Uterus (tissue), 4 donors: ENCODE results near the gene ACSL4. TPM values are rescaled to one million over a fixed set of nuclear protein-coding genes. Genes with fewer than 3 reads are reported as not detected.

Experiments used
- DNase-seq, 2 donors: peaks; one replicate each; pipeline ENCODE4 v3.0.0-alpha.2; 2019 to 2020
- H3K27ac ChIP-seq, 2 donors: fragments of 200-600 bp; sonication (generic); 1 replicate in 1 of 2; 2 replicates in 1 of 2; pipeline ENCODE4 v1.5.1; 2016 to 2018
- H3K27me3 ChIP-seq, 2 donors: fragments of 200-600 bp; sonication (generic); one replicate each; pipeline ENCODE4 v1.5.1; 2018 to 2019; ENCODE audit warnings: control low read depth in 1 of 2
- H3K36me3 ChIP-seq, 2 donors: fragments of 200-600 bp; sonication (generic); one replicate each; pipeline ENCODE4 v1.5.1; 2019; ENCODE audit warnings: control low read depth in 1 of 2
- H3K4me1 ChIP-seq, 2 donors: fragments of 200-600 bp; sonication (generic); one replicate each; pipeline ENCODE4 v1.5.1; 2018 to 2019; ENCODE audit warnings: control low read depth in 1 of 2
- H3K4me3 ChIP-seq, 2 donors: fragments of 200-600 bp; sonication (generic); 1 replicate in 1 of 2; 2 replicates in 1 of 2; pipeline ENCODE4 v1.5.1; 2018 to 2019; ENCODE audit warnings: mild to moderate bottlenecking in 1 of 2
- H3K9me3 ChIP-seq, 2 donors: fragments of 200-600 bp; sonication (generic); one replicate each; pipeline ENCODE4 v1.5.1; 2019; ENCODE audit warnings: control low read depth in 1 of 2
- CTCF ChIP-seq, 4 experiments: fragments of 200-600 bp in 2 of 4; fragments of 450-650 bp in 2 of 4; sonication (generic) in 2 of 4; IDR thresholded peaks; one replicate each; pipeline ENCODE4 v1.5.1; 2016 to 2019; ENCODE audit warnings: antibody characterized with exemption in 4 of 4, mild to moderate bottlenecking in 2 of 4, moderate library complexity in 1 of 4
- POLR2A ChIP-seq, 2 donors: fragments of 450-650 bp; IDR thresholded peaks; one replicate each; pipeline ENCODE4 v1.6.1; 2016; ENCODE audit warnings: antibody characterized with exemption in 2 of 2, mild to moderate bottlenecking in 1 of 2, moderate library complexity in 1 of 2
- intact Hi-C: fragments of 100-400 bp; cut with DNase I; formaldehyde crosslinking; loops from one replicate; pipeline ENCODE4 v1.15.1; 2023; ENCODE audit warnings: low total_unique reads
- total RNA-seq, 4 donors: library from RNA; depleted of rRNA in 3 of 4; stranded (reverse); fragments of >200 nt in 3 of 4; gene quantifications; one replicate each; pipeline versions ENCODE4 v1.1.0 to v1.2.4, GENCODE V29; 2014 to 2023
- donor health status: DM: yes; HTN: yes; CAD: no.

Gene ACSL4
- total RNA-seq, 4 donors from 2014 or later, result 8.5 to 55.6 (median 42.8) TPM

- Histone ChIP-seq H3K27ac (peak overlapping the region in 1 of 2 donors; percentile 13), H3K4me1 (no peaks in the 10 kb centered on the region), H3K27me3 (no peaks in the 10 kb centered on the region), H3K4me3 (no peak overlapping the region), H3K36me3 (no peaks in the 10 kb centered on the region), H3K9me3 (no peaks in the 10 kb centered on the region)
- no peak for DNase-seq
- TF ChIP-seq POLR2A (IDR thresholded peaks at IDR 0.05) (no peak), CTCF (IDR thresholded peaks at IDR 0.05) (no peak)
- intact Hi-C loops, result no loop called here
Measured at GRCh38 chrX:109707720-109708119, 25.3 kb downstream of the ACSL4 start.

DNA sequence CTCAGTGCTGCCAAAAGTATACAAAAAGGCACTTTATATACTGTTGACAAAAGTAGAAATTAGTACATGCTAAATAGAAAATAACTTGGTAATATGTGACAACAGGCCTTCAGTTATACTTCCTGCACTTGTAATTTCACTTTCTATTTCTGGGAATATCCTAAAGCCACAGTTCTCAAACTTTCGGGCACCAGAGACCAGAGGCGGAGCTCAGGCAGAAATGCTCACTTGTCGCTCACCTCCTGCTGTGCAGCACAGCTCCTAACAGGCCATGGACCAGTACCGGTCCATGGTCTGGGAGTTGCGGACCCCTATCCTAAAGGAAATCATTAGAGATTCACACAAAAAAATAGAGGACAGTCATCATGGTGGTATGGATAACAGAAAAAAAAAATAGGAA lies 25.7 kb downstream of the ACSL4 start:
- intact Hi-C loops, result no loop called here
- no peaks in the 10 kb centered on the region for H3K27me3 ChIP-seq
- no peak for DNase-seq
- TF ChIP-seq CTCF (IDR thresholded peaks at IDR 0.05) (no peak), POLR2A (IDR thresholded peaks at IDR 0.05) (no peak)
- H3K27ac ChIP-seq, result peak overlapping the region in 1 of 2 donors; percentile 13
- H3K4me1 ChIP-seq, result no peaks in the 10 kb centered on the region
- H3K4me3 ChIP-seq, result no peak overlapping the region
- no peaks in the 10 kb centered on the region for H3K9me3 ChIP-seq
- no peaks in the 10 kb centered on the region for H3K36me3 ChIP-seq

DNA sequence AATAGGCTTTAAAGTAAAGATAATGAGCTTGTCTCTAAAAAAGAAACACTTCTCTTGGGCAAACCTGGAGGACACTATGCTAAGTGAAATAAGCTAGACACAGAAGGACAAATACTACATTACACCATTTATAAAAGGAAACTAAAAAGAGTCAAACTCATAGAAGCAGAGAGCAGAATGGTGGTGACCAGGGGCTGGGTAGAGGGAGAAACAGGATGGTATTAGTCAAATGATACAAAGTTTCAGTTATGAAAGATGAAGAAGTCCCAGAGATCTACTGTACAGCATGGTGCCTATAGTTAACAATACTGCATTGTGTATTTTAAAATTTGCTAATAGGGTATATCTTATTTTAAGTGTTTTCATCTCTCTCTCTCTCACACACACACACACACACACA lies 28.5 kb downstream of the ACSL4 start:
- Histone ChIP-seq H3K9me3 (no peaks in the 10 kb centered on the region), H3K4me1 (no peaks in the 10 kb centered on the region), H3K27ac (no peak overlapping the region), H3K27me3 (no peaks in the 10 kb centered on the region), H3K36me3 (no peaks in the 10 kb centered on the region), H3K4me3 (no peak overlapping the region)
- intact Hi-C loops, result no loop called here
- DNase-seq, result no peak
- TF ChIP-seq POLR2A (IDR thresholded peaks at IDR 0.05) (no peak), CTCF (IDR thresholded peaks at IDR 0.05) (no peak)

GRCh38 chrX:109697855-109698254 lies 35.2 kb downstream of the ACSL4 start:
- no peaks in the 10 kb centered on the region for H3K4me1 ChIP-seq
- H3K9me3 ChIP-seq, result no peaks in the 10 kb centered on the region
- TF ChIP-seq CTCF (IDR thresholded peaks at IDR 0.05) (no peak), POLR2A (IDR thresholded peaks at IDR 0.05) (no peak)
- no peaks in the 10 kb centered on the region for H3K27me3 ChIP-seq
- H3K36me3 ChIP-seq, result no peaks in the 10 kb centered on the region
- intact Hi-C loops, result no loop called here
- DNase-seq, result no peak
- H3K27ac ChIP-seq, result no peak overlapping the region
- no peak overlapping the region for H3K4me3 ChIP-seq

DNA sequence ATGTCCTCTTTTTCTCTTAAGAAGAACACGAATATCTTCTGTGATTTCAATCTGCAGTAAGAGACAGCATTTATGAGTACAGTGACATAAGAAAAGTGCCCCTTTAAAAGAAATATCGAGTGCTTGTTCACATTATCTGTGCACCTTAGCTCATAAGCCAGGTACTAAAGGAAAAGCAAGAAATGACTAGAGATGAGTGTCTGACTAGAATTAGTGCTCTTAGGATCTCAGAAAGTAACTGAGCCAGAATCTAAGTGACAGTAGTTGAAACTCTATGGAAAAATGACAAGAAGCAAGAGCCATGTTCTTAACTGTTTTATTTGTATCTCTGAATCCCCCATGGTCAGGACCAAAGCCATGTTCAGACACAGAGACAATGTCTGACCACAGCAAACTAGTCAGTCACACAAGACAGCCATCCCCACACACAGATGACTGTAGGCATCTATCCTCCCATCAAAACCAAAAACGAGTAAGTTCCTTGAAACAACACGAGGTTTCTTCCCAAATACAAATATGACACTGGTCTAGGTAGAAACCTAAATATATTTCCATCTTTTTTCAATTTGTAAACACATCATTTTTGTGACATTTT lies 36.8 kb downstream of the ACSL4 start:
- H3K36me3 ChIP-seq, result no peaks in the 10 kb centered on the region
- TF ChIP-seq CTCF (IDR thresholded peaks at IDR 0.05) (no peak), POLR2A (IDR thresholded peaks at IDR 0.05) (no peak)
- no peak overlapping the region for H3K4me3 ChIP-seq
- no peak for DNase-seq
- H3K27ac ChIP-seq, result no peak overlapping the region
- H3K9me3 ChIP-seq, result no peaks in the 10 kb centered on the region
- H3K4me1 ChIP-seq, result no peaks in the 10 kb centered on the region
- H3K27me3 ChIP-seq, result no peaks in the 10 kb centered on the region
- intact Hi-C loops, result no loop called here
